Breast epithelium (tissue), 4 donors: ENCODE data around the gene MAP2K6. TPM values are rescaled to one million over a fixed set of nuclear protein-coding genes. Genes with fewer than 3 reads are reported as not detected.
A peak's percentile ranks its signal among the peaks of the same experiment; 100 is the strongest.

ENCODE experiments used
- DNase-seq, 2 donors: peaks; one replicate each; pipeline ENCODE4 v3.0.0-alpha.2; 2019; ENCODE audit warnings: low spot score in 2 of 2
- H3K27ac ChIP-seq, 2 donors: fragments of 200-600 bp; sonication (generic) in 1 of 2; one replicate each; pipeline ENCODE4 v1.5.1; 2016 to 2019; ENCODE audit warnings: mild to moderate bottlenecking in 1 of 2
- H3K27me3 ChIP-seq, 2 donors: fragments of 200-600 bp; sonication (generic) in 1 of 2; one replicate each; pipeline versions ENCODE4 v1.5.1 to v1.6.0; 2017 to 2019; ENCODE audit warnings: control low read depth in 1 of 2, mild to moderate bottlenecking in 1 of 2
- H3K36me3 ChIP-seq: fragments of 200-600 bp; one replicate; pipeline ENCODE4 v1.5.1; 2019
- H3K4me1 ChIP-seq, 2 donors: fragments of 200-600 bp; sonication (generic); one replicate each; pipeline ENCODE4 v1.5.1; 2016 to 2019; ENCODE audit warnings: control low read depth in 1 of 2
- H3K4me3 ChIP-seq, 3 donors: fragments of 200-600 bp; sonication (generic); 1 replicate in 2 of 3; 2 replicates in 1 of 3; pipeline ENCODE4 v1.5.1; 2016 to 2019; ENCODE audit warnings: mild to moderate bottlenecking in 3 of 3, moderate library complexity in 2 of 3
- H3K9me3 ChIP-seq, 2 donors: fragments of 200-600 bp; sonication (generic) in 1 of 2; one replicate each; pipeline ENCODE4 v1.5.1; 2016 to 2019; ENCODE audit warnings: control low read depth in 1 of 2
- CTCF ChIP-seq, 3 donors: fragments of 450-650 bp; IDR thresholded peaks; one replicate each; pipeline ENCODE4 v1.5.1; 2016 to 2017; ENCODE audit warnings: antibody characterized with exemption in 3 of 3, mild to moderate bottlenecking in 3 of 3, moderate library complexity in 3 of 3
- POLR2A ChIP-seq: fragments of 450-650 bp; IDR thresholded peaks from one replicate; pipeline ENCODE4 v1.6.1; 2016; ENCODE audit warnings: antibody characterized with exemption, mild to moderate bottlenecking, moderate library complexity
- POLR2AphosphoS5 ChIP-seq, 3 donors: sonication (generic); formaldehyde crosslinking; IDR thresholded peaks; one replicate each; pipeline ENCODE4 v1.6.1; 2017; ENCODE audit warnings: antibody characterized with exemption in 3 of 3
- intact Hi-C: fragments of 100-400 bp; cut with DNase I; formaldehyde crosslinking; loops from one replicate; pipeline ENCODE4 v1.15.1; 2023; ENCODE audit warnings: low total_unique reads
- total RNA-seq, 3 donors: library from RNA; depleted of rRNA; stranded (reverse); fragments of >200 nt; gene quantifications; one replicate each; pipeline ENCODE4 v1.1.0, GENCODE V29; 2016

MAP2K6 gene
- 10 to 100 TPM; 10.9 to 54.9 (median 16.7) TPM for total RNA-seq

GRCh38 chr17:69414408-69415274 is at the start of gene MAP2K6:
MAP2K6 (plus strand) TSS chr17:69414697; CDS start chr17:69414985, 288 bp downstream.
- Histone ChIP-seq H3K4me1 (peaks cover 0 to 15% of the 10 kb centered on the region in 2 donors), H3K4me3 (peak within 1 kb of the TSS; percentile 52 to 77 (median 55)), H3K27ac (peak within 1 kb of the TSS; percentile 61 to 83), H3K27me3 (no peaks in the 10 kb centered on the region), H3K9me3 (no peaks in the 10 kb centered on the region), H3K36me3 (no peaks in the 10 kb centered on the region)
- TF ChIP-seq POLR2A (no peak), POLR2AphosphoS5 (IDR thresholded peaks at IDR 0.05) (peak in 1 of 3 donors; percentile 5), CTCF (IDR thresholded peaks at IDR 0.05) (no peak)
- intact Hi-C loops: no loop called here
- DNase-seq: peak; percentile 60 to 63

GRCh38 chr17:69367298-69367697 is 47.2 kb upstream of the MAP2K6 start:
- Histone ChIP-seq H3K4me1 (no peaks in the 10 kb centered on the region), H3K4me3 (no peak overlapping the region), H3K36me3 (no peaks in the 10 kb centered on the region), H3K27ac (no peak overlapping the region), H3K27me3 (no peaks in the 10 kb centered on the region), H3K9me3 (no peaks in the 10 kb centered on the region)
- intact Hi-C loops: no loop called here
- TF ChIP-seq POLR2A: no peak
- no peak for TF ChIP-seq POLR2AphosphoS5 (IDR thresholded peaks at IDR 0.05)
- no peak for TF ChIP-seq CTCF (IDR thresholded peaks at IDR 0.05)
- no peak for DNase-seq

- Histone ChIP-seq H3K9me3 (no peaks in the 10 kb centered on the region), H3K27ac (no peak overlapping the region), H3K4me1 (no peaks in the 10 kb centered on the region), H3K27me3 (no peaks in the 10 kb centered on the region), H3K4me3 (no peak overlapping the region), H3K36me3 (no peaks in the 10 kb centered on the region)
- intact Hi-C loops: no loop called here
- TF ChIP-seq CTCF (IDR thresholded peaks at IDR 0.05): no peak
- TF ChIP-seq POLR2AphosphoS5 (IDR thresholded peaks at IDR 0.05): no peak
- no peak for TF ChIP-seq POLR2A
- no peak for DNase-seq
These were observed 41.4 kb upstream of the MAP2K6 start for GRCh38 chr17:69373069-69373468.

- no peak for DNase-seq
- no peaks in the 10 kb centered on the region for H3K36me3 ChIP-seq
- no peak for TF ChIP-seq POLR2AphosphoS5 (IDR thresholded peaks at IDR 0.05)
- TF ChIP-seq POLR2A: no peak
- no peak for TF ChIP-seq CTCF (IDR thresholded peaks at IDR 0.05)
- H3K9me3 ChIP-seq: no peaks in the 10 kb centered on the region
- intact Hi-C loops: no loop called here
- no peaks in the 10 kb centered on the region for H3K27me3 ChIP-seq
- no peak overlapping the region for H3K27ac ChIP-seq
- H3K4me3 ChIP-seq: no peak overlapping the region
- H3K4me1 ChIP-seq: no peaks in the 10 kb centered on the region
These were observed 39.3 kb upstream of the MAP2K6 start for GRCh38 chr17:69375229-69375628.

- no peaks in the 10 kb centered on the region for H3K4me1 ChIP-seq
- no peak overlapping the region for H3K4me3 ChIP-seq
- intact Hi-C loops: no loop called here
- no peaks in the 10 kb centered on the region for H3K27me3 ChIP-seq
- TF ChIP-seq CTCF (IDR thresholded peaks at IDR 0.05): no peak
- TF ChIP-seq POLR2AphosphoS5 (IDR thresholded peaks at IDR 0.05): no peak
- TF ChIP-seq POLR2A: no peak
- no peaks in the 10 kb centered on the region for H3K36me3 ChIP-seq
- no peaks in the 10 kb centered on the region for H3K9me3 ChIP-seq
- no peak for DNase-seq
- no peak overlapping the region for H3K27ac ChIP-seq
These were observed 25.6 kb upstream of the MAP2K6 start for GRCh38 chr17:69388822-69389442.
